HCT116 (cell line): ENCODE data around the gene NTSR2. TPM values are rescaled to one million over a fixed set of nuclear protein-coding genes. Genes with fewer than 3 reads are reported as not detected.

Experiments
- ATAC-seq: fragments of 200-7000 bp; cut with Tn5 transposase; 2 replicates; pipeline ENCODE4 v1.9.1; 2020; ENCODE audit warnings: mild to moderate bottlenecking, moderate library complexity
- BruUV-seq: library from RNA; stranded (reverse); fragments of 400-500 nt; replicated peaks from 2 replicates; lab custom pipeline; 2021; lab: Mats Ljungman, UMichigan
- CTCF ChIA-PET: fragments of 300-600 bp; sonication (Branson Sonifier 250); formaldehyde crosslinking; loops from one replicate; lab custom pipeline; 2021; ENCODE audit warnings: antibody characterized with exemption; lab: Charles Lee
- POLR2A ChIA-PET: fragments of 300-600, 350-600 bp; sonication (Branson Sonifier 250); formaldehyde crosslinking; loops from one replicate; lab custom pipeline; 2021; ENCODE audit warnings: antibody characterized with exemption; lab: Charles Lee
- RAD21 ChIA-PET, 2 experiments: fragments of 300-600 bp; sonication (Branson Sonifier 250); formaldehyde crosslinking; loops; one replicate each; lab custom pipeline; 2023; ENCODE audit warnings: low total read pairs in 2 of 2; ENCODE audit not compliant: uncharacterized antibody in 2 of 2, unreplicated experiment in 2 of 2, low non-redundant PET in 1 of 2; lab: Charles Lee
- DNase-seq: peaks from one replicate; pipeline ENCODE4 v3.0.0-alpha.2; 2010; ENCODE audit warnings: low read depth, low spot score
- H2AFZ ChIP-seq: fragments of 200-600 bp; shearing (Covaris generic), sonication (generic); 2 replicates; pipeline ENCODE4 v1.6.1; 2017; ENCODE audit warnings: low read depth, mixed run types, mixed read lengths, antibody characterized with exemption, low read length; ENCODE audit not compliant: poor library complexity, severe bottlenecking
- H3K27ac ChIP-seq: 2 replicates; pipeline ENCODE4 v1.5.1; 2012; ENCODE audit warnings: low read depth, low read length
- H3K27me3 ChIP-seq: fragments of 200-600 bp; sonication (generic); 2 replicates; pipeline ENCODE4 v1.6.1; 2016; ENCODE audit warnings: mixed run types, low read length, mixed read lengths; ENCODE audit not compliant: insufficient read depth
- H3K36me3 ChIP-seq, 2 experiments: fragments of 200-500 bp in 1 of 2; fragments of 200-600 bp in 1 of 2; sonication (Bioruptor generic) in 1 of 2; sonication (generic) in 1 of 2; 2 replicates each; pipeline versions ENCODE4 v1.5.1 to v1.6.1; 2014 to 2016; ENCODE audit warnings: low read length in 2 of 2, inconsistent platforms in 1 of 2, mixed read lengths in 1 of 2, mixed run types in 1 of 2; ENCODE audit not compliant: insufficient read depth in 2 of 2, control insufficient read depth in 1 of 2
- H3K4me1 ChIP-seq, 2 experiments: fragments of 200-600 bp in 1 of 2; sonication (generic) in 1 of 2; 2 replicates each; pipeline versions ENCODE4 v1.5.1 to v1.6.1; 2012 to 2017; ENCODE audit warnings: low read length in 2 of 2, inconsistent platforms in 1 of 2, mild to moderate bottlenecking in 1 of 2, mixed read lengths in 1 of 2, mixed run types in 1 of 2, moderate library complexity in 1 of 2; ENCODE audit not compliant: insufficient read depth in 2 of 2, control insufficient read depth in 1 of 2
- H3K4me2 ChIP-seq: fragments of 200-600 bp; sonication (generic); 2 replicates; pipeline ENCODE4 v1.6.1; 2017; ENCODE audit warnings: mixed run types, low read length, mixed read lengths
- H3K4me3 ChIP-seq, 2 experiments: fragments of 200-600 bp in 1 of 2; sonication (generic) in 1 of 2; replicated peaks in 1 of 2; 2 replicates each; pipeline ENCODE4 v1.5.1; 2011 to 2016; ENCODE audit warnings: low read length in 2 of 2, control low read depth in 1 of 2, low read depth in 1 of 2, mild to moderate bottlenecking in 1 of 2, mixed read lengths in 1 of 2, mixed run types in 1 of 2
- H3K79me2 ChIP-seq: fragments of 200-600 bp; sonication (generic); 2 replicates; pipeline ENCODE4 v1.6.1; 2017; ENCODE audit warnings: mild to moderate bottlenecking, mixed run types, low read length, moderate library complexity, mixed read lengths; ENCODE audit not compliant: insufficient read depth
- H3K9ac ChIP-seq: fragments of 200-600 bp; sonication (generic); 2 replicates; pipeline ENCODE4 v1.6.1; 2016; ENCODE audit warnings: low read length, mixed read lengths
- H3K9me2 ChIP-seq: fragments of 200-600 bp; sonication (generic), shearing (Covaris generic); 2 replicates; pipeline ENCODE4 v1.6.1; 2017; ENCODE audit warnings: mixed run types, mild to moderate bottlenecking, moderate library complexity; ENCODE audit not compliant: insufficient read depth
- H3K9me3 ChIP-seq, 2 experiments: fragments of 200-500 bp in 1 of 2; fragments of 200-600 bp in 1 of 2; sonication (Bioruptor generic) in 1 of 2; sonication (generic) in 1 of 2; 2 replicates each; pipeline ENCODE4 v1.6.1; 2014 to 2017; ENCODE audit warnings: low read length in 2 of 2, mixed read lengths in 2 of 2, inconsistent platforms in 1 of 2, low read depth in 1 of 2, mild to moderate bottlenecking in 1 of 2, mixed run types in 1 of 2, moderate library complexity in 1 of 2; ENCODE audit not compliant: control insufficient read depth in 1 of 2, insufficient read depth in 1 of 2
- H4K20me1 ChIP-seq: fragments of 200-600 bp; sonication (generic), shearing (Covaris generic); 2 replicates; pipeline ENCODE4 v1.6.1; 2017; ENCODE audit warnings: mixed run types, mild to moderate bottlenecking, moderate library complexity; ENCODE audit not compliant: insufficient read depth
- CBX3 ChIP-seq: IDR thresholded peaks from 2 replicates; pipeline ENCODE4 v1.6.1; 2012; ENCODE audit warnings: low read depth
- CEBPB ChIP-seq: IDR thresholded peaks from 2 replicates; pipeline ENCODE4 v1.6.1; 2012; ENCODE audit warnings: low read depth
- CTCF ChIP-seq, 3 experiments: fragments of 200-600 bp in 1 of 3; sonication (generic) in 1 of 3; IDR thresholded peaks in 2 of 3; conservative IDR thresholded peaks in 1 of 3; 2 replicates each; pipeline ENCODE4 v1.5.1; 2012 to 2017; ENCODE audit warnings: low read depth in 2 of 3, low read length in 2 of 3, antibody characterized with exemption in 1 of 3, borderline replicate concordance in 1 of 3, control low read depth in 1 of 3, mild to moderate bottlenecking in 1 of 3, mixed read lengths in 1 of 3, mixed run types in 1 of 3, moderate library complexity in 1 of 3; ENCODE audit not compliant: insufficient read depth in 1 of 3
- EGR1 ChIP-seq: IDR thresholded peaks from 2 replicates; pipeline ENCODE4 v1.6.1; 2012; ENCODE audit warnings: low read depth
- ELF1 ChIP-seq: IDR thresholded peaks from 2 replicates; pipeline ENCODE4 v1.6.1; 2012; ENCODE audit warnings: low read depth, borderline replicate concordance
- EZH2 ChIP-seq: fragments of 200-600 bp; sonication (generic); IDR thresholded peaks from 2 replicates; pipeline ENCODE4 v1.6.1; 2017; ENCODE audit warnings: antibody characterized with exemption, mixed run types
- EZH2phosphoT487 ChIP-seq: fragments of 200-600 bp; IDR thresholded peaks from 2 replicates; pipeline ENCODE4 v1.6.1; 2018; ENCODE audit warnings: antibody characterized with exemption, borderline replicate concordance
- JUND ChIP-seq: IDR thresholded peaks from 2 replicates; pipeline ENCODE4 v1.6.1; 2012
- MAX ChIP-seq: IDR thresholded peaks from 2 replicates; pipeline ENCODE4 v1.6.1; 2012
- POLR2A ChIP-seq: IDR thresholded peaks from 2 replicates; pipeline ENCODE4 v1.7.0; 2011; ENCODE audit warnings: borderline replicate concordance; ENCODE audit not compliant: insufficient read depth, insufficient read length; ENCODE audit errors: extremely low read depth
- RAD21 ChIP-seq: IDR thresholded peaks from 2 replicates; pipeline ENCODE4 v1.6.1; 2012; ENCODE audit warnings: low read depth, mild to moderate bottlenecking
- SIN3A ChIP-seq: IDR thresholded peaks from 2 replicates; pipeline ENCODE4 v1.6.1; 2012; ENCODE audit warnings: low read depth
- SP1 ChIP-seq: IDR thresholded peaks from 2 replicates; pipeline ENCODE4 v1.6.1; 2012; ENCODE audit warnings: low read depth
- SRF ChIP-seq: IDR thresholded peaks from 2 replicates; pipeline ENCODE4 v1.6.1; 2012; ENCODE audit warnings: low read depth
- ZBTB33 ChIP-seq: IDR thresholded peaks from 2 replicates; pipeline ENCODE4 v1.6.1; 2011; ENCODE audit warnings: mild to moderate bottlenecking, low read length, moderate library complexity; ENCODE audit not compliant: insufficient replicate concordance; ENCODE audit errors: extremely low read depth
- ZNF274 ChIP-seq: fragments of 200-500 bp; sonication (Bioruptor generic); IDR thresholded peaks from 2 replicates; pipeline ENCODE4 v1.6.1; 2014; ENCODE audit warnings: mild to moderate bottlenecking, low read depth, low read length, inconsistent platforms
- intact Hi-C: fragments of 100-400 bp; cut with micrococcal nuclease; formaldehyde crosslinking; loops from 2 replicates; pipeline ENCODE4 v1.10.0; 2022
- total RNA-seq: library from RNA; stranded (reverse); gene quantifications from one replicate; pipeline ENCODE4 v1.2.1, GENCODE V29; 2021; ENCODE audit not compliant: unreplicated experiment
- TF ChIP-seq, protein P1 (sequence below): IDR thresholded peaks from 2 replicates; pipeline ENCODE4 v1.6.1; 2012

NTSR2 gene
- total RNA-seq, 1 experiment from 2014 or later = not detected

DNA sequence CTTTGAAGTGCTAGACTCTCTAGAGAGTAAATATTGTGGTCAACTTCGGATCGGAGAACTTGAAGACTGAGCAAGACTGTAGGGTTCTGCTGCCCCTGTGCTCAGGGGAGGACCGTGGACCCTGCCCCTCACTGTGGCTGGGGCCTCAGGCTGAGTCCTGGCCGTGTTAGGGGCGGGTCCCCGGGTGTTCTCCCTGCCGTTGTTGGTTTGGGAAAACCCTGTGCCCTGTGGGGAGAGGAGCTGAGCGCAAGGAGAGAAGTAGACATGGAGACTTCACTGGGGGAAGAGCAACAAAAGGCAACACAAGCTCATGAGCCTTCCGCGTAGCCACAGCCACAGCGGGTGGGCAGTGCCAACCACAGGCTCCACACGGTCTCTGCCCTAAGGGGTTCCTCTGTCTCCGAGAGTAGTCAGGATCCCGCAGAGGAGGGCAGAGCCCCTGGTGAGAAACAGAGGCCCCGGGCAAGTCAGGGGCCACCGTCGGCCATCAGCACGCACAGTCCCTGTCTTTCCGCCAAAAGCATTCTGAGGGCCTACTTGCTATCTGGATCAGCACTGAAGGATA, 53.1 kb downstream of the NTSR2 start:
- H3K9ac ChIP-seq = no peak overlapping the region
- TF ChIP-seq CBX3 (no peak), CEBPB (no peak), EZH2 (no peak), ZBTB33 (no peak), JUND (no peak), ELF1 (no peak), SRF (no peak), ZNF274 (no peak), POLR2A (no peak), EGR1 (no peak), SIN3A (no peak), RAD21 (no peak), SP1 (no peak), EZH2phosphoT487 (no peak), MAX (no peak), CTCF (IDR thresholded peaks at IDR 0.05 in 2 of 3, conservative IDR thresholded peaks at IDR 0.05 in 1 of 3; ENCODE audit: borderline replicate concordance in 1 of 3, insufficient read depth in 1 of 3, low read depth in 2 of 3, low read length in 2 of 3) (no peak)
- TF ChIP-seq, protein P1, sequence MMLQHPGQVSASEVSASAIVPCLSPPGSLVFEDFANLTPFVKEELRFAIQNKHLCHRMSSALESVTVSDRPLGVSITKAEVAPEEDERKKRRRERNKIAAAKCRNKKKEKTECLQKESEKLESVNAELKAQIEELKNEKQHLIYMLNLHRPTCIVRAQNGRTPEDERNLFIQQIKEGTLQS = no peak
- TF ChIP-seq, all 23 proteins: peak for 0
- H3K4me1 ChIP-seq = no peaks in the 10 kb centered on the region; a peak in 1 of 4 replicates
- H4K20me1 ChIP-seq = no peaks in the 10 kb centered on the region
- no peaks in the 10 kb centered on the region for H3K27me3 ChIP-seq
- H3K36me3 ChIP-seq = no peaks in the 10 kb centered on the region
- H2AFZ ChIP-seq = no peak overlapping the region
- ATAC-seq = no peak
- ChIA-PET POLR2A (no interaction called here), RAD21 (no interaction called here), CTCF (no interaction called here)
- no peaks in the 10 kb centered on the region for H3K9me3 ChIP-seq
- H3K27ac ChIP-seq = no peak overlapping the region
- H3K4me3 ChIP-seq = no peak overlapping the region
- no peak for DNase-seq
- no peaks in the 10 kb centered on the region for H3K9me2 ChIP-seq
- H3K79me2 ChIP-seq = no peaks in the 10 kb centered on the region
- BruUV-seq = no TSS peak
- intact Hi-C loops = no loop called here
- no peak overlapping the region for H3K4me2 ChIP-seq
